NOMO-1 (cell line): ENCODE results near the gene TSNAXIP1.
"Not testable (repeated sequence)": the region's sequence is repeated elsewhere in the genome, so short reads cannot be mapped to it uniquely, and the experiment has no call there.

Source experiments
- DNase-seq, 2 experiments: peaks; one replicate each; lab custom pipeline; 2025; ENCODE audit not compliant: unreplicated experiment in 2 of 2; lab: John Stamatoyannopoulos, UW

Gene TSNAXIP1

DNA sequence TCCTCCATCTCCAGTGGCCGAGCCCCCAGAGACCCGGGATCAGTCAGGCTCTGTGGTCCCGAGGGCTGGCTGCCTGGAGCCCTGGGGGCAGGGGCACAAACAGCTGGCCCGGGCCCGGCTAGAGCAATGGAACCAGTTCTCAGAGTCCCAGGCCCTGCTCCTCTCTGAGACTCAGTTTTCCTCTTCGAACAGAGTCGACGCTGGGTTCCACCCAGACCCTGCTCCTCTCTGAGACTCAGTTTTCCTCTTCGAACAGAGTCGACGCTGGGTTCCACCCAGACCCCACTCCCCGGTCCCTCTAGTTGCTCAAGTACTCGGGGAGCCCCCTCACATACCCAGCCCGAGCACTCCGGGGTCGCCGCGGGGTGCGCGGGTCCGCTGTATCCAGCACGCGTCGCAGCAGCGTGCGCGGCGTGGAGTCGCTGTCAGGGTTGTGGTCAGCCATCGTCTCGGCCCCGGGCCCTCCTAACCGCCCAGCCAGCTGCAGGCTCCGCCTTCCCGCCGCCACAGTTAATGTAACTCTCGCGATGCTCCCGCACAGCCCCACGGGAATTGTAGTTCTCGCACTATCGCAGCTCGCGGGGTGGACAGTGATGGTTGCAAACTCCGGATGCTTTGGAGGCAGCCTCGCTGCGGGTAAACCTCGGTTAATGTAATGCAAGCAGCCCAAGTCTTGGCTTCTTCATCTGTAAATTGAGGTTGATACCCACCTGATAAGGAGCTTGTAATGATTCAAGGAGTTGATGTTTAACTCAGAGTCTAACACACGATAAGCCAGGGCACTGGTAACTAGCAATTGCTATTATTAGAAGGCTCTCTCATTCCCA, 26.9 kb downstream of the TSNAXIP1 start:
- DNase-seq, result peak; percentile 81 to 91

DNA sequence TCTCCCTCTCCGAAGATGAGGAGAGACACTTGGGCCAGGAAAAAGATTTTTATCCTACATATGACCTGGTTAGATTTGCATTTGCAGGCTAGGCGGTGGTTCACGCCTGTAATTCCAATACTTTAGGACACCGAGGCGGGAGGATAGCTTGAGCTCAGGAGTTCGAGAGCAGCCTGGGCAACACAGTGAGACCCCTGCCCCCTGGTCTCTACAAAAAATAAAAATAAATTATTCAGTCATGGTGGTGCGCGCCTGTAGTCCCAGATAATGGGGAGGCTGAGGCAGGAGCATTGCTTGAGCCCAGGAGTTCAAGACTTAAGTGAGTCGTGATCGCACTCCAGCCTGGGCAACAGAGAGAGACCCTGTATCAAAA, 27.5 kb downstream of the TSNAXIP1 start:
- no peak for DNase-seq

DNA sequence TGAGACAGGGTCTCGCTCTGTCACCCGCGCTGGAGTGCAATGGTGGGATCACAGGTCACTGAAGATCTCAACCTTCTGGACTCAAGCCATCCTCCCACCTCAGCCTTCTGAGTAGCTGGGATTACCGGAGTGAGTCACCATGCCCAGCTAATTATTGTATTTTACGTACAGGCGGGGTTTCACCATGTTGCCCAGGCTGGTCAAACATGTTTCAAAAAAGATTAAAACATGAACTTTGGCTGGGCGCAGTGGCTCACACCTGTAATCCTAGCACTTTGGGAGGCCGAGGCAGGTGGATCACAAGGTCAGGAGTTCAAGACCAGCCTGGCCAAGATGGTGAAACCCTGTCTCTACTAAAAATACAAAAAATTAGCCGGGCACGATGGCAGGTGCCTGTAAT, 30.5 kb downstream of the TSNAXIP1 start:
- DNase-seq, result not testable (repeated sequence)

DNA sequence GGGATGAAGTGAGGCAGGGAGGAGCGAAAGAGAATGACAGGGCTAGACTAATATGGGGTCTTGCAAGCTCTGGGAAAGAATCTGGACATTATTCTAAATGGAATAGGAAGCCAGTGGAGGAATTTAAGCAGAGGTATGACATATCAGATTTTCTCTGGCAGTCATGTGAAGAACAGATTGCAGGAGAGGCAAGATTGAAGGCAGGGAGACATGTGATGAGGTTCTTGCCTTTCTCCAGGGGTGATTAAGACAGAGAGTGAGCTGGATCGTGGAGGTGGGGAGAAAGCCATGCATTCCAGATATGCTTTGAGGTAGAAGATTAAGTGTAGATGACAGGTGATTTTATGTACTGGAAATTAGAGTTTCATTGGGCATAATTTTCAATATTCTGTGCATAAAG, 31.1 kb downstream of the TSNAXIP1 start:
- DNase-seq, result no peak

DNA sequence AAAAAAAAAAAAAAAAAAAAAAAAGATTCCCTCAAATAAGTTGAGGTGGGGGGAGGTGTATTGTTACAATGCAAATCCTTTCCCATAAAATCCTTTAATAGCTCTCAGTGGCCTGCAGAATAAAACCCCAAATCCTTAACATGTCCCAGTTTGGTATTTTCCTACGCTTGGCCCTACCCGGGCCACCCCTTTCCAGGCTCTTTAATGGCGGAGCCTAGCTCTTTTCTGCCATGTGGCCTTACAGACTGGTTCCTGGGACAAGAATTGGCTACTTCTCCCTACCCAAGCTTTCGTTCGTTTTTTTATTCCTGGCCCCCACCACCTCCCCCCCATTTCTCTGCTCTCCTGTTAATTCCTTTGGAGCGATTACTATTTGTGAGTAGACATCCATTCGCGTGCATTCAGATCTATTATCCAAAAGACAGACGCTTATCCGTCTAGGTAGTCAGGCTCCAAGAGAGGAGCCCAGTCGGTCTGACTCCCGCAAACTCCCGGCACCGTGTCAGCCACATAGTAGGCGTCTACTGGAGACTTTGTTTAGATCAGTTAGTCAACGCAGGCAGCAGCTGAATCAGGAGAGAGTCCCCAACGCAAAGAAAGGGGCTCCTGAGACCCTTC, 34.6 kb downstream of the TSNAXIP1 start:
- DNase-seq, result no peak

DNA sequence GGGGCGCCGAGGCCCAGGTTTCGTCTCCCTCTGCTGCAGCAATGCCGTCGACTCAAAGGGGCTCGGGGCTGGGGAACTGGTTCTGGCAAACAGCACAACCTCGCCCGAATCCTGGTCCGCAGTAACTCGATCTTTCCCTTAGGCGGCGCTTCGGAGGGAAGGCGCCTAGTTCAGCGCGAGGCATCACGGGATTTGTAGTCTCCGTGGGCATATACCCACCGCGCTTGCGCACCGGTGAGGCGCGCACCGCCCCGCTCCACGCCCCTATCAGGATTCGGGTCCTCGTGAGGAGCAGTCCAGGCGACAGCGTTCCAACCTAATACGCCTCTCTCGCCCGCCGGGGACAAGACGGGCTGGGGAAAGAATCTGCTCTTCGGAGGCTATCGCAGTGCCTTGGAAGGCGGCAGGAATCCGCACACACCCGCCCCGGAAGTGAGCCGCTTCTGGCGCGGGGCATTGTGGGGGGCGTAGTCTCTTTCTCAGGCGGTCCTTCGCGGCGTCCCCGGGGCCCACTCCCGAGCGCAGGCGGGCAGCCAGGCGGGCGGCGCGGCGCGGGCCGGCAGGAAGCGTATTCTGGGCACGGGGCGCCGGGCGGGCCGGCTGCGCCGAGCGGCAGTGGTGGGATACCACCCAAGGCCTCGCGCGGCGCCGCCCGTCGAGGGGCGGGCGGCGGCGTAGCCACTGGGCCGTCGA, 35.3 kb downstream of the TSNAXIP1 start, which contains the start of gene THAP11:
Gene THAP11, plus strand, starts transcription at position 505 of the 693 bp plus-strand sequence. CDS start 235 bp downstream, outside the sequence.
- peak; percentile 96 to 99 for DNase-seq

DNA sequence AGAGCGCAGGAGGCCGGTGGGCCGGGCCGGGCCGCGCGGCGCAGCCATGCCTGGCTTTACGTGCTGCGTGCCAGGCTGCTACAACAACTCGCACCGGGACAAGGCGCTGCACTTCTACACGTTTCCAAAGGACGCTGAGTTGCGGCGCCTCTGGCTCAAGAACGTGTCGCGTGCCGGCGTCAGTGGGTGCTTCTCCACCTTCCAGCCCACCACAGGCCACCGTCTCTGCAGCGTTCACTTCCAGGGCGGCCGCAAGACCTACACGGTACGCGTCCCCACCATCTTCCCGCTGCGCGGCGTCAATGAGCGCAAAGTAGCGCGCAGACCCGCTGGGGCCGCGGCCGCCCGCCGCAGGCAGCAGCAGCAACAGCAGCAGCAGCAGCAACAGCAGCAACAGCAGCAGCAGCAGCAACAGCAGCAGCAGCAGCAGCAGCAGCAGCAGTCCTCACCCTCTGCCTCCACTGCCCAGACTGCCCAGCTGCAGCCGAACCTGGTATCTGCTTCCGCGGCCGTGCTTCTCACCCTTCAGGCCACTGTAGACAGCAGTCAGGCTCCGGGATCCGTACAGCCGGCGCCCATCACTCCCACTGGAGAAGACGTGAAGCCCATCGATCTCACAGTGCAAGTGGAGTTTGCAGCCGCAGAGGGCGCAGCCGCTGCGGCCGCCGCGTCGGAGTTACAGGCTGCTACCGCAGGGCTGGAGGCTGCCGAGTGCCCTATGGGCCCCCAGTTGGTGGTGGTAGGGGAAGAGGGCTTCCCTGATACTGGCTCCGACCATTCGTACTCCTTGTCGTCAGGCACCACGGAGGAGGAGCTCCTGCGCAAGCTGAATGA, 36.0 kb downstream of the TSNAXIP1 start:
- DNase-seq, result peak; percentile 59 to 61

DNA sequence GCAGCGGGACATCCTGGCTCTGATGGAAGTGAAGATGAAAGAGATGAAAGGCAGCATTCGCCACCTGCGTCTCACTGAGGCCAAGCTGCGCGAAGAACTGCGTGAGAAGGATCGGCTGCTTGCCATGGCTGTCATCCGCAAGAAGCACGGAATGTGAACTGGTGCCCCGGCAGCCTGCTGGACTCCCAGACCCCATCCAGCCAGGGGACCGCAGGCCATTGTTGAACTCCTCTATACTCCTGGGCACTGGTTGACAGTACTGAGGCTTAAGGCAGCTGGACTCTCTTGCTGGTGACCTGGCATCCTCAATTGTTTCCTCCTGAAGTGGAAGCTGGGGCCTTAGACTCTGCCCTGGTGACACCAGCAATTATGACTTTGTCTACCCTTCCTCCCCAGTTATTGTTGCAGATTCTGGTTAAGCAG, 36.7 kb downstream of the TSNAXIP1 start:
- no peak for DNase-seq

DNA sequence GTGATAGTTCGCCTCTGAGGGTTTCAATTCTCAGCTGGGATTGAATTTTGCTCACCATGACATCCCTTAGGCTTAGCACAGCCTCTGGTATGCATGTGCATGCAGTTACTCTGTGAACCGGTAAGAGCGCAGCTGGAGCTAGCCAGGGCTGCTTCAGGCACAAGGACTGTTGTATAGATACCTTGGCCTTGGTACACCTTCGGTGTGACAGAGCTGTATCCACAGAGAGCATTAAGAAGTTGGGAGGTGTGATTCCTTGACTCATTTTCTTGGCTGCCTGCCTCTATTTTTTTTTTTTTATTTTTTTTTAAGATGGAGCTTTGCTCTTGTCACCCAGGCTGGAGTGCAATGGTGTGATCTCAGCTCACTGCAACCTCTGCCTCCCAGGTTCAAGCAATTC, 37.8 kb downstream of the TSNAXIP1 start:
- no peak for DNase-seq

DNA sequence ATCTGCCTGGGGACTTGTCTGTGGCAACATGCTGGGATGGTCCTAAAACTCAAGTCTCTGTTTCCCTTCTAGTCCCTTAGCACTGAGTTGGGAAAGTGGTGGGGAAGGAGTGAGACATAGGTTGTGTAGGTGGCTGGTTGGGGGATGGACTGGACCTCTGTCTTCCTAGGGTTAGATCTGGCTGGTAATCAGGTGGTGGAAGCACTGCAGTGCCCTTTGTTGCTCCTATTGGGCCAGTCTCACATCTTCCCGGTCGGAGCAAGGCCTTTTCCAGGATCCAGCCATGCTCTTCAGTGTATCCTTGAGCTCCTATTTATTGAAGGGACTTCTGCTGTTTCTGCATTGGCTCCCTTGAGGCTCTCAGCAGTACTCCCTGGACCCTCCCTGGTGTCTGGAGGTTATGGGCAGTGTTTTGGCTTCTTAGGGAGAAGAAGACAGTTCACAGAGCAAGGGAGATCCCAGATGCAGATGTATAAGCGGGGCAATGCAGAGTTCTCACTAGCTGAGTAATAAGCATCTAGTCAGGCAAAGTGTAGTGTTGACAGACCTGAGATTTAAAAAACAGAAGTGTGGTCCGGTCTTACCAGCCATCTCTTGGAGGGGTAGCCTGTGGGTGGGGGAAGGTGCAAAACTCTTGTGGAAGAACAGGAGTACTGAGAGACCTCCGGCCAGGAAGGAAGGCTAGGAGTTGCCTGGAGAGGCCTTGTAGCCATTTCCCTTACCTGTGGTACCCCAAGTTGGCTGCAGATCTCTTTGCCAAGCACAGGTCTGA, 38.8 kb downstream of the TSNAXIP1 start:
- peak; percentile 18 to 43 for DNase-seq

DNA sequence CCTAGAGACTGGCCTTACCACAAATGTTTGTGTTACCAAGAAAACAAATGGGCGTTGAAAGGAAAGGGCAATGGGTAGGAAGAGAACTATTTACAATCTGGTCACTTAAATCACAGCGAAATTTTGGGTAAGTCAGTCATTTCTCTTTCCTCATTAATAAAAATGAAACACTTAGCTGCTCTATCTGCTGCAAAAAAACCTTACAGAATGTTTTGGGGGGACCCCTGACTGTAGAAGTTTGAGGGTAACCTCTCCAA, 39.3 kb downstream of the TSNAXIP1 start:
- DNase-seq, result peak in 1 of 2 experiments; percentile 43

DNA sequence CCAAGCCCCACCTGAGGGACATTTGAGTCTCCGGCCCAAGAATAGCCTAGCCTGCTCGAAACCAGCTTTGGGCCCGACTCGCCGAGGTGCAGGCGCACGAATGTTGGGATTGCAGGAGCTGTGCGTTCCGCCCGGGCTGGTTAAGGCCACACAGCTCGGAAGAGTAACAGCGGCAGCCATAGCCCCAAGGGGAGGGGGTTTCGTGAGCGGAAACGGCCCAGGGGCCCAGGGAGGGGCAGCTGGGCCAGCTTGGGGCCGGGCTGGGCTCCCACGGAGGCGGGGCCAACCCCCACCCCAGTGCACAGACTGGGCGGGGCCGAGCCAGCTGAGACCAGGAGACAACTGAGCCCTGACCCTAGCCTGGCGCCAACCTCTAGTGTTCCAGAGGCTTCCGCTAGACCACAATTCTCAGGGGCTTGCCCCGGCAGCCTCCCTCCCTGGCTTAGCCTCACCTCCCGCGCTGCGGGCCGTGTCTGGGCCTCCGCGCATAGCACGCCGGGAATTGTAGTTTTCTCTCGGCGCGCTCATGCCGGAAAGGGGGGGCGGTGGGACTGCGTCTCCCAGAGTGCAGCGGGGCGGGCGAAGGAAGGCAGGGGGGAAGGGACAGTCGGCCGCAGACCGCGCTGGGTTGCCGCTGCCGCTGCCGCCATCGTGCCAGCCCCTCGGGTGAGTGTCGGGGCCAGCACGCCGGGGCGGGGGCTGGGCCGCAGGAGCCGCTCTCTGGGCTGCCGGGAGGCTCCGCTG, 39.8 kb downstream of the TSNAXIP1 start, which contains the start of gene NUTF2:
Gene NUTF2, plus strand, starts transcription at position 614 of the 744 bp plus-strand sequence. CDS start 18,198 bp downstream, outside the sequence.
- DNase-seq, result peak; percentile 94 to 99

DNA sequence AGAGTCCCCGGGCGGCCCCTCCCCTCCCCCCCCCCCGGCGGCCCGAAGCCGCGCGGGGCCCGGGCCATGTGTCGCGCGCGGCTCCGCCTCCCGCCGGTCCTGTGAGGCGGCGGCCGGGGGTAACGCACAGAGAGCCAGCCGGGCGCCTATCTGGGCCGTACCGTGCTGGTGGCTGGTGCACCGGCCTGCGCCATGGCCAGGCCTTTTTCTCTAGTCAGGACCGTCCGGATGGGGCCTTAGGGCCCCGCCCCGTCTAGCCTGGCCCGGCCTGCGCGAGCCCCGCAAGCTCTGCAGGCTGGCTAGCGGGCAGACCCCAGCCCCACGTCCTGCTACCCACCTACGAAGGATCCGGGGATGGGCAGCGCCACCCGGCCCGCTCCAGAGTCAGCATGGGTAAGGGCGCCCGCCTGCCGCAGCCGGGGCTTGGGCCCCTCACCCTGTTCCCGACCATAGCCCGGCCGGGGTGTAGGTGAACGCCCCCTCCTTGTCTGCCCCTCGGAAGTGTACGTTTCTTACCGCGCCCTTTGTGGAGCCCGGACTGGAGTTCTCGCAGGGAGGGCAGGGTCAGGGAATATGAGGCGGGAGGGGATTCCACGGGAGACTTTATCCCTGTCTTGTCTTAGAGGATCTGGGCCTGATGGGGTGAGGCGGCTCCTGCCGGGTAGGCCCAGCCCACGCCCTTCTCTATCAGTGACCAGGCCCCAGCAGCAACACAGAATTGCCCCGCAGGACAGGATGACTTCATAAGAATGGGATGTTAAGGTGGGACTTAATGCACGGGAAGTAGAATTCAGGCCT, 40.6 kb downstream of the TSNAXIP1 start, which contains the start of gene CENPT:
Gene CENPT, minus strand, starts transcription at position 630 of the 798 bp plus-strand sequence. CDS start 13,834 bp downstream, outside the sequence.
- DNase-seq, result peak; percentile 47 to 53

DNA sequence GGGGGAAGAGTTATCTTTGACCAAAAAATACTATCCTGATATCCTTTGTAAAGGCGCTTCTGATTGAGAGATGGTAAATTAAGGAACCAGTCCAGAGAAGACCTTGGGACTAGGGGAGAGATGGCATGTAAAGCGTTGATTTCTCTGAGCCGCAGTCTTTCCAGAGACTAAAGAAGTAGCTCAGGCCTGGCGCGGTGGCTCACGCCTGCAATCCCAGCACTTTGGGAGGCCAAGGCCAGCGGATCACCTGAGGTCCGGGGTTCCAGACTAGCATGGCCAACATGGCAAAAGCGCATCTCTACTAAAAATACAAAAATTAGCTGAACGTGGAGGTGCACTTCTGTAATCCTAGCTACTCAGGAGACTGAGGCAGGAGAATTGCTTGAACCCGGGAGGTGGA, 41.4 kb downstream of the TSNAXIP1 start:
- DNase-seq, result no peak

DNA sequence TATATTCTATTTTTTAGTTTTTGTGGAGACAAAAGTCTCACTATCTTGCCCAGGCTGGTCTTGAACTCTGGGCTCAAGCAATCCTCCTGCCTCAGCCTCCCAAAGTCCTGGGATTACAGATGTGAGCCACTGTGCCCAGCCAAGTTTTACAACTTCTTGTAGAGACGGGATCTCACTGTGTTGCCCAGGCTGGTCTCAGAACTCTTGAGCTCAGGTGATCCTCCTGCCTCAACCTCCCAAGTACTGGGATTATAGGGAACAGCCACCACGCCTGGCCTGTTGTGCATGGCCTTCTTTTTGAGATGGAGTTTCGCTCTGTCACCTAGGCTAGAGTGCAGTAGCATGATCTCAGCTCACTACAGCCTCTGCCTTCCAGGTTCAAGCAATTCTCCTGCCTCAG, 47.0 kb downstream of the TSNAXIP1 start:
- DNase-seq, result no peak

DNA sequence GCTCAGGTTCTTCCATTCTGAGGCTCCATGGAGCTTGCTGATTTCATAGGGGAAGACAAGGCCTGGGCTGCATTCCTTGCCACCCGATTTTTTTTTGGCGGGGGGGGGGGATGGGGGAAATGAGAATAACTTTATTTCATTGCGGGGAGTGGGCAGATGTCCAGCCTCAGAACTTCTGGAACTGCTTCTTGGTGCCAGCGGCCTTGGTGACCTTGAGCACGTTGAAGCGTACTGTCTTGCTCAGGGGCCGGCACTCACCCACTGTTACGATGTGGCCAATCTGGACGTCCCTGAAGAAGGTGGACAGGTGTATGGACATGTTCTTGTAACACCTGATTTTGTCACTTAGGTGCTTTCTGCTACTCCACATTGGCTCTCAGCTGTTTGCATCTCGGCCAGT, 49.1 kb downstream of the TSNAXIP1 start:
- no peak for DNase-seq

DNA sequence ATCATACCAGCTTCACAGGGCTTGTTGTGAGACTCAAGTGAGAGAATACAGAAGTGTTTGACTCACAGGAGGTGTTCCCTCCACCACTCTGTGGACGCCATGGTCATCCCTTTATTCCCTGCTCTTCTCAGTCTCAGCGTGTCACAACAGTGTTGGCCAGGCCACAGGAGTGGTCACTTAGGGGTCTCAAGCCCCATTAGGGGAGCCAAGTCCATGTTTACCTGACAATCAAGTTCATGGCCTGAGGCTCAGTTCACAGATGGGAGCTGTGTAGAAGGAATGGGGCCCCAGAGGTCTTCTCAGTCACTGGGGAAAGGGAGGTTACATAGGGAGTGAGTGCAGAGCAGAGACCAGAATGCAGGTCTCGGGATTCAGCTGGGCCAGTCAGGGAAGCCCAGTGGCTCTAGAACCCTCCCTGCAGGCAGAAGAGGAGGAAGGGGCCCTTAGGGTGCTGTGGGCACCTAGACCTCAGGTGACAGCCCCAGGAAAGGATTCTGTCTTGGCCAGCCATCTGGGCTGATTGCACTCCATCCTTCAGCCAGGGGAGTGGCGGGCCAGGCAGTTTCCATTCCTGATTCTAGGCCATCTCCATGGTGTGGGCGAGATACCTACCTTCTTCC, 50.3 kb downstream of the TSNAXIP1 start:
- no peak for DNase-seq
